Lung (tissue), 12 donors: ENCODE measurements around the gene SUSD4. TPM values are rescaled to one million over a fixed set of nuclear protein-coding genes. Genes with fewer than 3 reads are reported as not detected.
A peak's percentile ranks its signal among the peaks of the same experiment; 100 is the strongest.

Source experiments
- ATAC-seq: fragments of 200-7000 bp; cut with Tn5 transposase; one replicate; pipeline ENCODE4 v1.9.1; 2020; ENCODE audit warnings: moderate number of reproducible peaks; ENCODE audit not compliant: insufficient read depth, low FRiP score
- DNase-seq, 3 donors: peaks; one replicate each; pipeline ENCODE4 v3.0.0-alpha.2; 2013 to 2017
- H3K27ac ChIP-seq, 2 donors: one replicate each; pipeline ENCODE4 v1.5.1; 2013; ENCODE audit warnings: mild to moderate bottlenecking in 2 of 2, moderate library complexity in 2 of 2, control low read depth in 1 of 2, inconsistent platforms in 1 of 2, low read depth in 1 of 2, low read length in 1 of 2
- H3K27me3 ChIP-seq, 3 donors: one replicate each; pipeline ENCODE4 v1.5.1; 2013; ENCODE audit warnings: low read length in 2 of 3; ENCODE audit not compliant: control insufficient read depth in 3 of 3, insufficient read depth in 3 of 3
- H3K36me3 ChIP-seq, 4 donors: one replicate each; pipeline ENCODE4 v1.5.1; 2013; ENCODE audit warnings: low read length in 4 of 4, mild to moderate bottlenecking in 1 of 4, moderate library complexity in 1 of 4; ENCODE audit not compliant: control insufficient read depth in 4 of 4, insufficient read depth in 4 of 4
- H3K4me1 ChIP-seq, 5 donors: one replicate each; pipeline ENCODE4 v1.5.1; 2013; ENCODE audit warnings: low read length in 5 of 5, mild to moderate bottlenecking in 2 of 5, moderate library complexity in 1 of 5; ENCODE audit not compliant: control insufficient read depth in 5 of 5, insufficient read depth in 5 of 5
- H3K4me3 ChIP-seq: one replicate; pipeline ENCODE4 v1.5.1; 2013; ENCODE audit warnings: mild to moderate bottlenecking, control low read depth, moderate library complexity
- H3K9ac ChIP-seq, 2 donors: one replicate each; pipeline ENCODE4 v1.5.1; 2013; ENCODE audit warnings: low read length in 2 of 2, control low read depth in 1 of 2; ENCODE audit not compliant: insufficient read depth in 1 of 2
- H3K9me3 ChIP-seq, 4 donors: one replicate each; pipeline ENCODE4 v1.5.1; 2013; ENCODE audit warnings: low read length in 3 of 4, mild to moderate bottlenecking in 1 of 4, moderate library complexity in 1 of 4; ENCODE audit not compliant: control insufficient read depth in 4 of 4, insufficient read depth in 3 of 4
- WGBS, 2 donors: extraction: QIAGEN DNeasy Blood & Tissue Kit; methylation state at CpG; one replicate each; pipeline ENCODE4 v1.1.7; 2013; 5-methylcytosine and 5-hydroxymethylcytosine counted together
- polyA plus RNA-seq, 2 donors: library from polyadenylated mRNA; stranded (reverse); fragments of 200-250 nt; gene quantifications; one replicate each; pipeline ENCODE4 v1.2.1, GENCODE V29; 2013
- total RNA-seq, 2 donors: library from RNA; depleted of rRNA in 1 of 2; stranded (reverse); fragments of >200 nt in 1 of 2; gene quantifications; one replicate each; pipeline ENCODE4 v1.2.1, GENCODE V29; 2014 to 2021
- TF ChIP-seq, protein P1 (sequence below): IDR thresholded peaks from 2 replicates; pipeline ENCODE4 v1.5.1; 2012; ENCODE audit warnings: mild to moderate bottlenecking; ENCODE audit errors: control extremely low read depth, extremely low read depth
- donor health status: control.
- donor health status: control.
- donor health status: Bipolar disorder and iron deficiency.
- donor health status: healthy.
- donor health status: DM: yes; HTN: yes; CAD: no.

The SUSD4 gene
- total and polyA plus RNA-seq, 4 donors, result 2.8 to 17.0 (median 4.9) TPM

DNA sequence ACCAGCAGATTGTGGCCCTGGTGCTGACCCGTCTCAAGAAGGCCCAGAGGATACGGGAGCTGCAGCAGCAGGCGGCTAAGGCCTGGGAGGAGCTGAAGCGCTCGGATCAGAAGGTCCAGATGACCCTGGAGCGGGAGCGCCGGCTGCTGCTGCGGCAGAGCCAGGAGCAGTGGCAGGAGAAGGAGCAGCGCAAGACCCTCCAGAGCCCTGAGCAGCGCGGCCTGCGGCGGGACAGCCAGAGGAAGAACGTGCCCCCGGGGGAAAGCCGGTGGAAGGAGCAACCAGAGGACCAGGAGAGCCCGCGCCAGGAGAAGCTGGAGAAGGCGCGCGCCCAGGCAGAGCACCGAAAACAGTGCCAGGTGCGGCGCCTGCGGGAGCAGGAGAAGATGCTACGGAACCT, 30.3 kb upstream of the SUSD4 start:
- ATAC-seq, result no peak
- H3K9me3 ChIP-seq, result peaks cover 0 to 13% (median 2%) of the 10 kb centered on the region in 4 donors
- no peak for DNase-seq
- TF ChIP-seq, protein P1, sequence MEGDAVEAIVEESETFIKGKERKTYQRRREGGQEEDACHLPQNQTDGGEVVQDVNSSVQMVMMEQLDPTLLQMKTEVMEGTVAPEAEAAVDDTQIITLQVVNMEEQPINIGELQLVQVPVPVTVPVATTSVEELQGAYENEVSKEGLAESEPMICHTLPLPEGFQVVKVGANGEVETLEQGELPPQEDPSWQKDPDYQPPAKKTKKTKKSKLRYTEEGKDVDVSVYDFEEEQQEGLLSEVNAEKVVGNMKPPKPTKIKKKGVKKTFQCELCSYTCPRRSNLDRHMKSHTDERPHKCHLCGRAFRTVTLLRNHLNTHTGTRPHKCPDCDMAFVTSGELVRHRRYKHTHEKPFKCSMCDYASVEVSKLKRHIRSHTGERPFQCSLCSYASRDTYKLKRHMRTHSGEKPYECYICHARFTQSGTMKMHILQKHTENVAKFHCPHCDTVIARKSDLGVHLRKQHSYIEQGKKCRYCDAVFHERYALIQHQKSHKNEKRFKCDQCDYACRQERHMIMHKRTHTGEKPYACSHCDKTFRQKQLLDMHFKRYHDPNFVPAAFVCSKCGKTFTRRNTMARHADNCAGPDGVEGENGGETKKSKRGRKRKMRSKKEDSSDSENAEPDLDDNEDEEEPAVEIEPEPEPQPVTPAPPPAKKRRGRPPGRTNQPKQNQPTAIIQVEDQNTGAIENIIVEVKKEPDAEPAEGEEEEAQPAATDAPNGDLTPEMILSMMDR, result no peak
- peaks cover 0 to 5% (median 0%) of the 10 kb centered on the region in 5 donors for H3K4me1 ChIP-seq
- peaks cover 6 to 7% (median 7%) of the 10 kb centered on the region in 3 donors for H3K27me3 ChIP-seq
- H3K4me3 ChIP-seq, result no peak overlapping the region
- H3K9ac ChIP-seq, result no peak overlapping the region
- no peak overlapping the region for H3K27ac ChIP-seq
- no peaks in the 10 kb centered on the region for H3K36me3 ChIP-seq
- 96% methylated on average over 26 to 27 of the region's 27 CpGs for WGBS, 2 donors

DNA sequence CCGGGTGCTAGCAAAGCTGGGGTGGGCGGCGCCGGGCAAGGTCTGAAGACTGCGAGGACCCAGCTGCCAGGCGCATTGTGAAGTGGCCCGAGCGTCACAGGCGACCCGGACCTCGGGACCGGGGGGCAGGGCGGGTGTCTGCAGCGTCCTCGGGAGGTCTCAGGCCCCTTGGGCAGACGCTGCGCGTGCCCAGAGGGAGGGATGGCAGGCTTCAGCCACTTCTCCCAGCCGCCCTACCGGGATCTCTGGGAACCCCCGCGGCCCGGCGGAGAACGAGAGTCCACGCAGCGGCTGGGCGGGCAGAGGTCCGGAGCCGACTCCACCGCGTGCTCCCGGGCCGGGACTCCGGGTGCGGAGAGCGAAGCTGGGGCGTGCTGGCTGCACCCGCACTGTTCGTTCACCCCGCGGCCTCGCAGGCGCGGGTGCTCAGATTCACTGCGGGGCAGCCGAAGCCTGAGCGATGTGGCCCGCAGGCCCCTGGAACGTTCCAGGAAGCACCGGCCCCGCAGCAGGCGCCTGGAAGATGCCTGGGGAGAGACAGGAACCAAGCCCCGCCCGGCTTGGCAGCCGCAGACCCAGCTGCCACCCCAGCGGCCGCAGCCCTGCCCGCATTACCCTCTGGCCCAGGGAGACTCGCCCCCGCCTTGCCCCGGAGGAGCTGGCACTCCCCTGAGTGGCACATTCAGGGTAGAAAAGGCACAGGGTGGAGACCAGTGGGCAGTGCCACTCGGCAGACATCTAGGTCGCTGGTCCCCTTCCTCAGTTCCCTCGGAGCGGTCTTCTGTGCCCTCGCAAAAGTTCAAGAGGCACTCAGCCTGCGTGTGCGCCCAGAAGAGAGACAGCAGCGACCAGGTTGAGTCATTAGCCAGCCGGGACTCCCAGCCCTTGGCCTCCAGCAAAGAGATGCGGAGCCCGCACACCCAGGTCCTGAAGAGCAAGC, 29.6 kb upstream of the SUSD4 start, which contains the start of gene CCDC185:
CCDC185 (plus strand) TSS at position 141 of the 940 bp plus-strand sequence; CDS start at position 202, 61 bp downstream.
- ATAC-seq (peak; percentile 76), DNase-seq (peak in 2 of 3 donors; percentile 21 to 48)
- H3K4me3 ChIP-seq, result peak within 1 kb of the TSS; percentile 27
- TF ChIP-seq, protein P1, result no peak
- H3K27ac ChIP-seq, result no peak within 1 kb of the TSS
- H3K27me3 ChIP-seq, result peaks cover 7 to 11% (median 7%) of the 10 kb centered on the region in 3 donors
- no peak within 1 kb of the TSS for H3K9ac ChIP-seq
- WGBS, 2 donors, result 21 to 36% methylated on average over 70 to 73 of the region's 73 CpGs
- peaks cover 0 to 5% (median 0%) of the 10 kb centered on the region in 5 donors for H3K4me1 ChIP-seq
- H3K9me3 ChIP-seq, result peaks cover 0 to 13% (median 2%) of the 10 kb centered on the region in 4 donors
- H3K36me3 ChIP-seq, result no peaks in the 10 kb centered on the region

DNA sequence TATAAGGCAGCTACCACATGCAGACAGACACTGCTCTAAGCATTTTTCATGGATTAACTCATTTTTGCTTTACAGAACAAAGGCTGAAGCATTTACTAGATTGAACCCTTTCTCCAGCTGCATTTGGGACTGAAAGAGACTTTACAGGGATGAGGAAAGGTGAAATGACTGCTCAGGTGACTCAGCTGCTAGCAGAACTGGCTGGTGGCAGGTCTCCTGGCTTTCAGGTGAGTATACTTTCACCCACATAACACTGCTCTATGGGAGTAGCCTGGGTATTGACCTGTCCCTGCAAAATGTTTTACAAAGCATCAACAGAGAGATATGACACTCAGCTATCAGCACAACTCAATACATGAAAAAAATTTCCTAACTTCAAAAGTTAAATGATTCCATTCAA, 26.6 kb upstream of the SUSD4 start:
- H3K9ac ChIP-seq, result no peak overlapping the region
- ATAC-seq, result no peak
- H3K27ac ChIP-seq, result no peak overlapping the region
- no peaks in the 10 kb centered on the region for H3K36me3 ChIP-seq
- TF ChIP-seq, protein P1, result no peak
- no peak overlapping the region for H3K4me3 ChIP-seq
- peaks cover 7 to 13% (median 7%) of the 10 kb centered on the region in 3 donors for H3K27me3 ChIP-seq
- H3K4me1 ChIP-seq, result peaks cover 0 to 5% (median 0%) of the 10 kb centered on the region in 5 donors
- peaks cover 0 to 13% (median 2%) of the 10 kb centered on the region in 4 donors for H3K9me3 ChIP-seq
- no peak for DNase-seq
